NCI-H1105 (cell line): ENCODE data around the gene ATXN1L.
A peak's percentile ranks its signal among the peaks of the same experiment; 100 is the strongest.
"Not testable (repeated sequence)": the region's sequence is repeated elsewhere in the genome, so short reads cannot be mapped to it uniquely, and the experiment has no call there.

Experiments used
- DNase-seq: peaks from one replicate; lab custom pipeline; 2025; lab: John Stamatoyannopoulos, UW

Gene ATXN1L

GRCh38 chr16:71852158-71852557 lies 6.4 kb downstream of the ATXN1L start:
- no peak for DNase-seq

GRCh38 chr16:71852561-71852960 lies 6.8 kb downstream of the ATXN1L start:
- no peak for DNase-seq

GRCh38 chr16:71853413-71853812 lies 7.6 kb downstream of the ATXN1L start:
- no peak for DNase-seq

GRCh38 chr16:71854369-71854948 lies 8.7 kb downstream of the ATXN1L start:
- no peak for DNase-seq

GRCh38 chr16:71855937-71856662 lies 10.3 kb downstream of the ATXN1L start:
- no peak for DNase-seq

GRCh38 chr16:71859762-71860521 lies 14.2 kb downstream of the ATXN1L start:
- no peak for DNase-seq

GRCh38 chr16:71863995-71864394 lies 18.2 kb downstream of the ATXN1L start:
- DNase-seq: no peak

GRCh38 chr16:71865173-71865863 lies 19.5 kb downstream of the ATXN1L start:
- DNase-seq: no peak

GRCh38 chr16:71867175-71867574 lies 21.4 kb downstream of the ATXN1L start:
- DNase-seq: not testable (repeated sequence)

- no peak for DNase-seq
Measured at GRCh38 chr16:71867939-71868338, 22.2 kb downstream of the ATXN1L start.

GRCh38 chr16:71869089-71869488 lies 23.3 kb downstream of the ATXN1L start:
- DNase-seq: no peak

GRCh38 chr16:71870818-71871217 lies 25.0 kb downstream of the ATXN1L start:
- DNase-seq: no peak

GRCh38 chr16:71873199-71873598 lies 27.4 kb downstream of the ATXN1L start:
- no peak for DNase-seq

- DNase-seq: no peak
Measured at GRCh38 chr16:71878911-71879310, 33.1 kb downstream of the ATXN1L start.

GRCh38 chr16:71880176-71880575 lies 34.4 kb downstream of the ATXN1L start:
- DNase-seq: no peak

- peak; percentile 48 for DNase-seq
Measured at GRCh38 chr16:71882505-71883167, 36.9 kb downstream of the ATXN1L start.

- no peak for DNase-seq
Measured at GRCh38 chr16:71883168-71883848, 37.5 kb downstream of the ATXN1L start.

- peak; percentile 75 for DNase-seq
Measured at GRCh38 chr16:71883849-71884638, 38.3 kb downstream of the ATXN1L start, which contains the start of gene ZNF821. ZNF821 (minus strand) TSS chr16:71884182; CDS start chr16:71879946, 4,236 bp downstream.

- no peak for DNase-seq
Measured at GRCh38 chr16:71885261-71885650, 39.5 kb downstream of the ATXN1L start.

- no peak for DNase-seq
Measured at GRCh38 chr16:71889147-71889546, 43.4 kb downstream of the ATXN1L start.

GRCh38 chr16:71893888-71894228 lies 48.1 kb downstream of the ATXN1L start:
- no peak for DNase-seq
